Liver (tissue), 9 donors: ENCODE results near the gene TOR4A. TPM values are rescaled to one million over a fixed set of nuclear protein-coding genes. Genes with fewer than 3 reads are reported as not detected.

ENCODE experiments used
- DNase-seq: peaks from one replicate; pipeline ENCODE4 v3.0.0-alpha.2; 2017; ENCODE audit warnings: low spot score
- H3K27ac ChIP-seq, 2 donors: one replicate each; pipeline ENCODE4 v1.7.0; 2013; ENCODE audit warnings: inconsistent platforms in 2 of 2, low read length in 2 of 2, control low read depth in 1 of 2, low read depth in 1 of 2, mild to moderate bottlenecking in 1 of 2
- H3K27me3 ChIP-seq, 4 donors: one replicate each; pipeline versions ENCODE4 v1.6.1 to v1.7.0; 2013; ENCODE audit warnings: low read length in 3 of 4, inconsistent platforms in 1 of 4, mild to moderate bottlenecking in 1 of 4, moderate library complexity in 1 of 4; ENCODE audit not compliant: control insufficient read depth in 4 of 4, insufficient read depth in 4 of 4
- H3K36me3 ChIP-seq, 4 donors: one replicate each; pipeline versions ENCODE4 v1.6.1 to v1.7.0; 2013; ENCODE audit warnings: low read length in 3 of 4, mild to moderate bottlenecking in 3 of 4, low read depth in 1 of 4, moderate library complexity in 1 of 4; ENCODE audit not compliant: control insufficient read depth in 4 of 4, insufficient read depth in 3 of 4
- H3K4me1 ChIP-seq, 4 donors: one replicate each; pipeline versions ENCODE4 v1.6.1 to v1.7.0; 2013; ENCODE audit warnings: low read length in 3 of 4, mild to moderate bottlenecking in 3 of 4, moderate library complexity in 1 of 4; ENCODE audit not compliant: control insufficient read depth in 4 of 4, insufficient read depth in 4 of 4
- H3K4me3 ChIP-seq, 3 donors: one replicate each; pipeline versions ENCODE4 v1.6.1 to v1.7.0; 2013; ENCODE audit warnings: low read length in 3 of 3, control low read depth in 1 of 3, low read depth in 1 of 3, mild to moderate bottlenecking in 1 of 3
- H3K9ac ChIP-seq, 2 donors: one replicate each; pipeline ENCODE4 v1.7.0; 2013; ENCODE audit warnings: low read length in 2 of 2, mild to moderate bottlenecking in 2 of 2, moderate library complexity in 2 of 2, control low read depth in 1 of 2, low read depth in 1 of 2
- H3K9me3 ChIP-seq, 4 donors: one replicate each; pipeline versions ENCODE4 v1.6.1 to v1.7.0; 2013; ENCODE audit warnings: low read length in 3 of 4; ENCODE audit not compliant: control insufficient read depth in 4 of 4
- CTCF ChIP-seq: fragments of 150-350 bp; IDR thresholded peaks from 2 replicates; pipeline ENCODE4 v1.5.1; 2017; ENCODE audit warnings: improper control_type of control experiment, low read depth, low read length; ENCODE audit not compliant: missing input control
- EGR1 ChIP-seq, 2 donors: IDR thresholded peaks; 2 replicates each; pipeline ENCODE4 v1.6.1; 2016 to 2018; ENCODE audit warnings: antibody characterized with exemption in 2 of 2, low read depth in 2 of 2
- FOXA1 ChIP-seq: IDR thresholded peaks from 2 replicates; pipeline ENCODE4 v1.6.1; 2016; ENCODE audit warnings: antibody characterized with exemption
- FOXA2 ChIP-seq: IDR thresholded peaks from 2 replicates; pipeline ENCODE4 v1.6.1; 2016; ENCODE audit warnings: antibody characterized with exemption
- GABPA ChIP-seq, 2 donors: IDR thresholded peaks in 1 of 2; conservative IDR thresholded peaks in 1 of 2; 2 replicates each; pipeline ENCODE4 v1.6.1; 2016; ENCODE audit warnings: antibody characterized with exemption in 2 of 2, mild to moderate bottlenecking in 1 of 2, moderate library complexity in 1 of 2
- HNF4G ChIP-seq: IDR thresholded peaks from 2 replicates; pipeline ENCODE4 v1.6.1; 2016; ENCODE audit warnings: antibody characterized with exemption
- MAX ChIP-seq: IDR thresholded peaks from 2 replicates; pipeline ENCODE4 v1.6.1; 2016; ENCODE audit warnings: antibody characterized with exemption
- NR2F2 ChIP-seq: IDR thresholded peaks from 2 replicates; pipeline ENCODE4 v1.6.1; 2016; ENCODE audit warnings: antibody characterized with exemption
- RAD21 ChIP-seq, 2 donors: IDR thresholded peaks; 2 replicates each; pipeline ENCODE4 v1.6.1; 2016; ENCODE audit warnings: antibody characterized with exemption in 2 of 2, mild to moderate bottlenecking in 2 of 2
- RXRA ChIP-seq, 2 donors: IDR thresholded peaks; 2 replicates each; pipeline ENCODE4 v1.6.1; 2017 to 2018; ENCODE audit warnings: antibody characterized with exemption in 2 of 2, mild to moderate bottlenecking in 1 of 2
- SP1 ChIP-seq: IDR thresholded peaks from 2 replicates; pipeline ENCODE4 v1.6.1; 2018; ENCODE audit warnings: antibody characterized with exemption, mild to moderate bottlenecking
- YY1 ChIP-seq: IDR thresholded peaks from 2 replicates; pipeline ENCODE4 v1.6.1; 2016; ENCODE audit warnings: antibody characterized with exemption, mild to moderate bottlenecking
- ZBTB33 ChIP-seq: IDR thresholded peaks from 2 replicates; pipeline ENCODE4 v1.6.1; 2016; ENCODE audit warnings: antibody characterized with exemption
- WGBS: extraction: QIAGEN DNeasy Blood & Tissue Kit; methylation state at CpG from one replicate; pipeline ENCODE4 v1.1.7; 2013; 5-methylcytosine and 5-hydroxymethylcytosine counted together
- polyA plus RNA-seq, 2 donors: library from polyadenylated mRNA; stranded (reverse) in 1 of 2; unstranded in 1 of 2; fragments of 200-250 nt in 1 of 2; fragments of >200 nt in 1 of 2; fragmentation: Nextera tagmentation in 1 of 2; extraction: Ambion mirVana in 1 of 2; gene quantifications; one replicate each; pipeline versions ENCODE4 v1.2.1 to v1.2.3, GENCODE V29; 2013 to 2015
- total RNA-seq, 2 donors: library from RNA; depleted of rRNA; stranded (reverse); fragments of >200 nt; gene quantifications; one replicate each; pipeline ENCODE4 v1.2.3, GENCODE V29; 2014
- donor health status: healthy.
- donor health status: healthy.
- donor health status: healthy.
- donor health status: healthy.
- donor health status: healthy.

Gene TOR4A
- total and polyA plus RNA-seq, 4 donors, result 0.35 to 5.1 (median 4.3) TPM

GRCh38 chr9:137302118-137302448 lies 24.6 kb downstream of the TOR4A start, which contains the start of gene NRARP:
NRARP (minus strand) TSS chr9:137302271; CDS start chr9:137301928, 343 bp downstream.
- 1% methylated on average over 60 of the region's 60 CpGs for WGBS

GRCh38 chr9:137302449-137303150 lies 25.1 kb downstream of the TOR4A start:
- H3K27ac ChIP-seq, result peak overlapping the region; percentile 0 to 50
- H3K9me3 ChIP-seq, result no peaks in the 10 kb centered on the region
- H3K36me3 ChIP-seq, result no peaks in the 10 kb centered on the region
- H3K4me3 ChIP-seq, result peak overlapping the region in 1 of 3 donors; percentile 55
- H3K27me3 ChIP-seq, result peaks cover 0 to 3% (median 0%) of the 10 kb centered on the region in 4 donors
- H3K9ac ChIP-seq, result no peak overlapping the region
- TF ChIP-seq YY1 (no peak), EGR1 (IDR thresholded peaks at IDR 0.05; ENCODE audit: low read depth in 2 of 2) (no peak), MAX (no peak), FOXA1 (no peak), CTCF (peak; percentile 38), RAD21 (IDR thresholded peaks at IDR 0.05) (peak in 1 of 2 donors; percentile 9)
- WGBS, result 13% methylated on average over 78 of the region's 78 CpGs
- DNase-seq, result no peak
- peaks cover 13 to 62% (median 28%) of the 10 kb centered on the region in 4 donors for H3K4me1 ChIP-seq

More at GRCh38 chr9:137302118-137302448, 24.6 kb downstream of the TOR4A start, which contains the start of gene NRARP:
- Histone ChIP-seq H3K4me3 (peak within 1 kb of the TSS; percentile 54 to 63 (median 55)), H3K36me3 (no peaks in the 10 kb centered on the region), H3K27ac (peak within 1 kb of the TSS; percentile 18 to 73), H3K9ac (peak within 1 kb of the TSS in 1 of 2 donors; percentile 37), H3K4me1 (peaks cover 12 to 60% (median 28%) of the 10 kb centered on the region in 4 donors), H3K9me3 (no peaks in the 10 kb centered on the region), H3K27me3 (peaks cover 0 to 3% (median 0%) of the 10 kb centered on the region in 4 donors)
- no peak for TF ChIP-seq RAD21 (IDR thresholded peaks at IDR 0.05)
- no peak for TF ChIP-seq EGR1 (IDR thresholded peaks at IDR 0.05; ENCODE audit: low read depth in 2 of 2)
- TF ChIP-seq ZBTB33, result no peak
- no peak for TF ChIP-seq RXRA (IDR thresholded peaks at IDR 0.05)
- TF ChIP-seq FOXA2, result no peak
- TF ChIP-seq FOXA1, result no peak
- no peak for TF ChIP-seq NR2F2
- TF ChIP-seq YY1, result no peak
- TF ChIP-seq MAX, result no peak
- no peak for TF ChIP-seq SP1
- TF ChIP-seq GABPA (IDR thresholded peaks at IDR 0.05 in 1 of 2, conservative IDR thresholded peaks at IDR 0.05 in 1 of 2), result no peak
- no peak for TF ChIP-seq HNF4G
- peak; percentile 80 for DNase-seq
